ENCODE measurements around the gene EMP2. TPM values are rescaled to one million over a fixed set of nuclear protein-coding genes. Genes with fewer than 3 reads are reported as not detected.
"Not testable (repeated sequence)": the region's sequence is repeated elsewhere in the genome, so short reads cannot be mapped to it uniquely, and the experiment has no call there.

EMP2 gene
- total RNA-seq, 1 donor from 2014 or later = 51.1 TPM

DNA sequence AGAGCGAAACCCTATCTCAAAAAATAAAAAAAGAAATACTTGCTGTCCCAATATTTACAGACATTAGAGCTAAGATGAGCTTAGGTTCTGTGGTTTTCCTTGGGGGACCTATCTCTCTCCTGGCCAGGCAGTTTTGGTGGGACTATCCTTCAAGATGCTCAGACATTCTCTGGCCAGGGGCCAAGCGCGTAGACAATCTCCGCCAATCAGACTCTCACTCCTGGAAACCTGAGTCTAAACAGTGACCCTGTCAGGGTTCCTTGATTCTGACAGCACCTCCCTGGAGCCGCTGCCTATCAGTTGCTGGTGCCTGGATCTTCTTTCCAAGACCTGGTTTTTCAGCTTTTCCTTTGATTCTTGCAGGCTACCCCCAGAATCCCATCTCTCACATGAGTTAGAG lies 45.6 kb downstream of the EMP2 start:
- DNase-seq (ENCODE audit: low spot score) = no peak
- intact Hi-C loops (cut with DNase I) = no loop called here

GRCh38 chr16:10533612-10534011 lies 46.8 kb downstream of the EMP2 start:
- intact Hi-C loops (cut with DNase I) = not testable (repeated sequence)

DNA sequence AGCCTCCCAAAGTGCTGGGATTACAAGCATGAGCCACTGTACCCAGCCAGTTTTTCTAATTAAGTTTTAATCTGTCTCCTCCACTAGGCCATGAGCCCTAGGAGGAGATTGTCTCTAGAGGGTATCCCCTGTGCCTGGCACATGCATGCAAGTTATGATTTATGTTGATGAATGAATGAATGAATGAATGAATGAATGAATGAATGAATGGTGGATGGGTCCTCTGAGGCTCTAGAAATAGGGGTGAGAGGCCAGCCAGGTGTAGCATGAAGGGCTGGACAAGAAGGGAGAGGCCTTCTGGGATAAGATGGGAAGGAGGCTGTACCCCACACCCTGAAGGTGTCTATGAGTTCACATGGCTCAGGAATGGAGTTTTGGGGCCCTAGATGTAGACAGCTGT lies 48.8 kb downstream of the EMP2 start:
- DNase-seq (ENCODE audit: low spot score) = no peak
- intact Hi-C loops (cut with DNase I) = no loop called here

More at GRCh38 chr16:10533612-10534011, 46.8 kb downstream of the EMP2 start:
- DNase-seq (ENCODE audit: low spot score) = not testable (repeated sequence)

- intact Hi-C loops (cut with DNase I) = no loop called here
- no peak for DNase-seq (ENCODE audit: low spot score)
Measured at GRCh38 chr16:10530685-10531084, 49.7 kb downstream of the EMP2 start.

GRCh38 chr16:10529895-10530669 lies 50.3 kb downstream of the EMP2 start:
- DNase-seq (ENCODE audit: low spot score) = no peak
- intact Hi-C loops (cut with DNase I) = loop anchor here (10.0 kb wide), 1 partner anchor 295 kb away; no protein-coding TSS in a partner anchor

DNA sequence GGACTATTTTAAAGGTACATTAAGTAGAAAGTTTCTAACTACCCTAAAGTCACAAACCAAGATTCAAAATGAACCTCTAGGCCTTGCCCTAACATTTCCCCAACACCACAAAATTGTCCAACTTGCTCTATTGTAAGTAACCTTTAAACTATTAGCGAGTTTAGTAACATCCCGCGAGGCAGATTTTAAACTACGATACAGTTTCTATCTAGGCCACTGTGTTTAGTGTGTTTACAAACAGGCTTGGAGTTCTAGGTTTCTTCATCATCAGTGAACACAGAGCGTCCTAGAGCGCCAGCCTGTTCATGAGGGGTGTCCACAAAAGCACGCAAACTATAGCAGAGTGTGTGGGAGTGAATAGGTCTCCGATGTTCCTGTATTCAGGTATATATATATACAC lies 51.8 kb downstream of the EMP2 start:
- intact Hi-C loops (cut with DNase I) = loop anchor here (10.0 kb wide), 1 partner anchor 296 kb away; no protein-coding TSS in a partner anchor
- DNase-seq (ENCODE audit: low spot score) = no peak

DNA sequence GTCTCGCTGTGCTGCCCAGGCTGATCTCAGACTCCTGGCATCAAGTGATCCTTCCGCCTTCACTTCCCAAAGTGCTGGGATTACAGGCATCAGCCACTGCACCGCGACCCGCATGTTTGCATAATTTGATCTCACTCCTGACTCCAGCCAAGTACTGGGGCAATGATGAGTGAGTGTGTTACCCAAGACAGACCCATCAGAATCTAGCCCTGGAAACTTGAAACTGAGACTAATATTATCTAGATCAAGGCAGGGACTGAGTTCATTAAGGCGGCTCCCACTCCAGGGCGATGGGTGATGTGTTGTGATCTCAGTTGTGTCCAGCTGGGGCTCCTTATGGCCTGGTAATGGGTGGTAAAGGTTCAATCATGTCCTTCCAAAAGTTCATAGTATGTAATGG lies 53.4 kb downstream of the EMP2 start:
- intact Hi-C loops (cut with DNase I) = loop anchor here (10.0 kb wide), 1 partner anchor 298 kb away; no protein-coding TSS in a partner anchor
- no peak for DNase-seq (ENCODE audit: low spot score)

DNA sequence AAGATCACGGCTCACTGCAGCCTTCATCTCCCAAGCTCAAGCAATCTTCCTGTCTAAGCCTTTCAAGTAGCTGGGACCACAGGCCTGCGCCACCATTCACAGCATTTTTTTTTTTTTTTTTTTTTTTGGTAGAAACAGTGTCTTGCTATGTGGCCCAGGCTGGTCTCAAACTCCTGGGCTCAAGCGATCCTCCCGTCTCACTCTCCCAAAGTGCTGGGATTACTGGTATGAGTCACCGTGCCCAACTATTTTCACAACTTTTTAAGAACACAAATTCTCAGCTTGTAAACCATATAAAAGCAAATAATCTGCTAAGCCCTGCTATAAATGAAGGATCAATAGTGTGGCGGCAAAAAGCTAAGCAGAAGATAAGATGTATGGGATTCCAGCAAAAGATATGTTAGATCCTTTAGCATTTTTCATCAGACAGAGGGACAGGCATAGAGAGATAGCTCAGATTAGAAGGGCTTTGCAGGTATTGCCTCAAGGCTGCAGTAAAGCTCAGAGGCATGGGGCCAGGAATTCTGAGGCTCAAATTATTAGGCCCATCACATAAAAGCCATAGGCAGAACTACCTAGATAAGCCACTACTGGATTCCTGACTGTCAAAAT lies 55.1 kb downstream of the EMP2 start:
- DNase-seq (ENCODE audit: low spot score) = no peak
- intact Hi-C loops (cut with DNase I) = loop anchor here (10.0 kb wide), 1 partner anchor 299 kb away; no protein-coding TSS in a partner anchor

DNA sequence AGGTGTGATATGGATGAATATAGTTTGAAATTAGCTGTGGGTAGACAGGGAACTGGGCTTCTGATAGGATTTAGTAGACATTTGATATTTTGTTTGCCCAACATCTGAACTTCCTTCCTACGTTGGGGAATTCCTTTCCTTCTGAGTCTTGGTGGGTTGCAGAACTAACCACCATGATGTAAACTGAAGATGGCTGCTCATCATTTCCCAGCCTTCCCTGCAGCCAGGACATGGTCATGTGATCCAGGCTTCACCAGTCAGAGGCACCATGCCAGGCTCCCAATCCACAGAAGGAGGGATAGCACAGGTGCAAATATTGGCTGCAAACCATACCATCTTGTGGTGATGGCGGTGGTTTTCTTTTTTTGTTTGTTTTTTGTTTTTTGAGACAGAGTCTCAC lies 57.4 kb downstream of the EMP2 start:
- no peak for DNase-seq (ENCODE audit: low spot score)
- intact Hi-C loops (cut with DNase I) = loop anchor here (5.0 to 10.0 kb wide), 4 partner anchors 34 to 394 kb away; no protein-coding TSS in a partner anchor

- no peak for DNase-seq (ENCODE audit: low spot score)
- intact Hi-C loops (cut with DNase I) = loop anchor here (5.0 to 10.0 kb wide), 4 partner anchors 36 to 396 kb away; no protein-coding TSS in a partner anchor
Measured at GRCh38 chr16:10521681-10522274, 58.6 kb downstream of the EMP2 start.

DNA sequence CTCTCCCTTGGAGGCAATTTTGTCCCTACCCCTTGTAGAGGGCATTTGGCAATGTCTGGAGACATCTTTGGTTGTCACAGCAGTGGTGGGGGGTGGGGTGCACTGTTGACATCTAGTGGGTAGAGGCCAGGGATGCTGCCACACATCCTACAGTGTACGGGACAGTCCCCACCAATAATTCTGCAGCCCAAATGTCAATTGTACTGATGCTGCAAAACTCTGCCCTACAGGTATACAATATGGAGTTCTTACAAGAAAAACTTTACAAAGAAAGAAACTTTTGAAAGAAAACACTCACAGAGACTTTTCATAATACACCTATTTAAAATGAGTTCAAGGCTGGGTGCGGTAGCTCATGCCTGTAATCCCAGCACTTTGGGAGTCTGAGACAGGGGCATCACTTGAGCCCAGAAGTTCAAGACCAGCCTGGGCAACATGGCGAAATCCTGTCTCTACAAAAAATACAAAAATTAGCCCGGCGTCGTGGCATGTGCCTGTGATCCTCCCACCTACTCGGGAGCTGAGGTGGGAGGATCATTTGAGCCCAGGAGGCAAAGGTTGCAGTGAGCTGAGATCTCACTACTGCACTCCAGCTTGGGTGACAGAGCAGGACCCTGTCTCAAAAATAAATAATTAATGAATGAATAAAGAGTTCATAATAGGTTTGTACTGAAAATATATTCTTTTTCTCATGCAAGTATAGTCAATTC lies 59.4 kb downstream of the EMP2 start:
- intact Hi-C loops (cut with DNase I) = loop anchor here (5.0 to 10.0 kb wide), 4 partner anchors 36 to 396 kb away; no protein-coding TSS in a partner anchor

GRCh38 chr16:10519929-10520868 lies 60.2 kb downstream of the EMP2 start:
- peak; percentile 35 for DNase-seq (ENCODE audit: low spot score)
- intact Hi-C loops (cut with DNase I) = loop anchor here (5.0 to 10.0 kb wide), 4 partner anchors 37 to 397 kb away; no protein-coding TSS in a partner anchor

More for the DNA sequence above, 59.4 kb downstream of the EMP2 start:
- no peak for DNase-seq (ENCODE audit: low spot score)

DNA sequence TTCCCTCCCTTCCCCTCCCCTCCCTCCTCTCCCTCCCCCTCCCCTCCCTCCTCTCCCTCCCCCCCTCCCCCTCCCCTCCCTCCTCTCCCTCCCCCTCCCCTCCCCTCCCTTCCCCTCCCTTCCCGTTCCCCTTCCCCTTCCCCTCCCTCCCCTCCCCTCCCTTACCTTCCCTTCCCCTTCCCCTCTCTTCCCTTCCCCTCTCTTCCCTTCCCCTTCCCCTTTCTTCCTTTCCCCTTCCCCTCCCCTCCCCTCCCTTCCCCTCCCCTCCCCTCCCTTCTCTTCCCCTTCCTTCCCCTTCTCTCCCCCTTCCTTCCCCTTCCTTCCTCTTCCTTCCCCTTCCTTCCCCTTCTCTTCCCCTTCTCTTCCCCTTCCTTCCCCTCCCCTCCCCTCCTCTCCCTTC lies 61.1 kb downstream of the EMP2 start:
- intact Hi-C loops (cut with DNase I) = no loop called here
- DNase-seq (ENCODE audit: low spot score) = no peak

- no peak for DNase-seq (ENCODE audit: low spot score)
- intact Hi-C loops (cut with DNase I) = no loop called here
Measured at GRCh38 chr16:10518479-10519041, 61.8 kb downstream of the EMP2 start.

GRCh38 chr16:10517868-10518267 lies 62.5 kb downstream of the EMP2 start:
- DNase-seq (ENCODE audit: low spot score) = no peak
- intact Hi-C loops (cut with DNase I) = no loop called here

- no peak for DNase-seq (ENCODE audit: low spot score)
- intact Hi-C loops (cut with DNase I) = loop anchor here (2.0 kb wide), 1 partner anchor 222 kb away; no protein-coding TSS in a partner anchor
Measured at GRCh38 chr16:10514369-10515055, 65.9 kb downstream of the EMP2 start.

DNA sequence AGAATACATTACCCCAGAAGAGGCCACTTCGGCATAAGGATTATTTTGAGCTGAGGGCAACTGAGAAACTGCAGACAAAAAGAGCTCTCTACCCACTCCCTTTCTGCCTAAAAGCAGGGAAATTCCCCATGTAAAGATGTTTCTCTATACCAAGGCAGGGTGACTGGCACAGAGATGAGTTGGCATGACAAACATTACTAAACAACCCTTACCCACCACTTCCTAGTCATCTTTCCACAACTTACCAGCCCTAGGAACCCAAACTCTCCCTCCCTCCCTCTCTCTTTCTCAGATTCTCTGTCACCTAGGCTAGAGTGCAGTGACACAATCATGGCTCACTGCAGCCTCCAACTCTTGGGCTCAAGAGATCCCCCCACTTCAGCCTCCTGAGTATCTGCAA lies 68.6 kb downstream of the EMP2 start:
- DNase-seq (ENCODE audit: low spot score) = no peak
- intact Hi-C loops (cut with DNase I) = no loop called here

DNA sequence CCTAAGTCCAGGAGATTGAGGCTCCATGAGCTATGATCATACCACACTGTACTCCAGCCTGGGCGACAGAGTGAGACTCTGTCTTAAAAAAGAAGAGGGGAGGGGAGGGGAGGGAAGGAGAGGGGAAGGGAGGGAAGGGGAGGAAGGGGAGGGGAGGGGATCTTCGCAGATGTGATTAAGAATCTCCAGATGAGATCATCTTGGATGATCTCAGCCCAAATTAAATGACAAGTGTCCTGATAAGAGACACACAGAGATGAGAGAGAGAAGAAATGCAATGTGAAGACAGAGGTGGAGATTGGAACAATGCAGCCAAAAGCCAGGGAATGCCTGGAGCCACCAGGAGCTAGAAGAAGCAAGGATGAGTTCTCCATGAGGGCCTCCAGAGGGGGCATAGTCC lies 70.1 kb downstream of the EMP2 start:
- intact Hi-C loops (cut with DNase I) = no loop called here
- DNase-seq (ENCODE audit: low spot score) = no peak

All from cardiac septum (tissue), 1 donor.